Activated CD4-positive, alpha-beta T cell treated with anti-CD3 and anti-CD28 coated beads, Interleukin-2, amount 50 U/mL, for 48 hours (primary cell): ENCODE measurements around the gene STXBP3.

Experiments
- DNase-seq, 2 experiments: peaks; one replicate each; pipeline ENCODE4 v3.0.0-alpha.2; 2020

STXBP3 gene

DNA sequence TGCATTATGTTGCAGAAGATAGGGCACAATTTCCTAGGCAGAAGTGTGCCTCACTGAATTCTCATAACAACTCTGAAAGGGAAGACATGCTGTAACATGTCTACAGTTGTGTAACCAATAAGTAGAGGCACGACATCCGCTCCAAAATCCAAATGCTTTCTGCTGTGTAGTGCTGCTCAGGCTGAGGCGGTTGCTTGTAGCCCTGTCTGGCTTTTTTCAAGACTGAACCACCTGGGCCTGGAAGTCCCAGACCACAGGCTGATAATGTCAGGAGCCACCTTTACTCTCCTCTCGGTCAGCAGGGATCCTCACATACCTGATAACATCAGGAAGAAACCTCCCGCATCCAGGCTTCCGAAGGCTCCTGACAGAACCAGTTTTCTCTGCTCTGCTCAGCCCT is 99.5 kb downstream of the STXBP3 start:
- DNase-seq: no peak

DNA sequence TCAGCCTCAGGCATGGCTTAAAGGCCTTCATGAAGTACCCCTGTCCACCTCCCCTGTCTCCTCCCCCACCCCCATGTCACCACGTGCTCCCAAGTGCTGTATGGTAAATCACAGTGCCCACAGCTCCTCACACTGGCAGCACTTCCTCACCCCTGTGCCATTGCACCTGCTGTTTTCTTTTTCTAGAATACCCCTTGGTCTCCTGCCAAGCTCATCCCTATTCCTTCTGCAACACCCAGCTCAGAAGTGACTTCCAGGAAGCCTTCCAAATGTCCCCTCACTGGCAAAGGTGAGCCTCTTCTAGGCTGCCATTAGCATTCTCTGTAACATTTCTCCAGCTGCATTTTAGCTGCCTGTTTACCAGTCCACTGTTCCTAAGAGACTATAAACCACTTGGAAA is 101.0 kb downstream of the STXBP3 start:
- no peak for DNase-seq

DNA sequence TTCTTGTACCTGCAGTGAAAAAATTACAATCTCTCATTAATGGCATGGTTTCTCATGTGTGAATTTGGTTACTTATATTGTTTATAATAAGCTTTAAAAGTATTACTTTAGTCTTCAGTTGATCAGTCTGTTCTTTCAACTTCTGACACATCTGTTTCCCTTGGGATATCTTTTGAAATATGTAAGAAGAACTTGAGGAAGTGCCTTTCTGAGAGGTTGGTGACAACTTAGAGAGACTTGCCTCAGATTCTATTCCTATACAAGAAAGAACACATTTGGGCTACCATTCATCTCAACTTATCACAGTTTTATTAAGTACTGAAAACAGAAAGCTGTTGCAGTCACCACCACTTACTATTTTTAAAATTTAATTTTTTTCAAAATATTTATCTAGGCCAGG is 102.3 kb downstream of the STXBP3 start:
- no peak for DNase-seq

DNA sequence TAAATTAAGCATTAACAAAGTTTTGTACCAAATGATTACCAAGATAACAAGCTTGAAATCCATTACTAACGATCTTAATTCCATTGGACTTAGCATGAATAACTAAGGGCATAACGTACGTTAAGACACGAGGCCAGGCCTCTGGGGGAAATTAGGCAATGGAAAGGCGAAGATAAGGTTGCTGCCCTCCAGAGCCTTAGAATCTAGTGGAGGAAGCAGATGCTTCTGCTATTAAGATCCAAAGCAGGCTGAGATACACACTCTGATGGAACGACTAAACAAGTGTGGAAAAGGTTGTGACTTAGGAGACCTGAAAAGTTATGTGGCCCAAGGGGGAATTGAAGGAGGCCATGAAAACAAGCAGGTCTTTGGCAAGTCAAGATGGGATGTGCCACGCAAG is 104.5 kb downstream of the STXBP3 start:
- no peak for DNase-seq

DNA sequence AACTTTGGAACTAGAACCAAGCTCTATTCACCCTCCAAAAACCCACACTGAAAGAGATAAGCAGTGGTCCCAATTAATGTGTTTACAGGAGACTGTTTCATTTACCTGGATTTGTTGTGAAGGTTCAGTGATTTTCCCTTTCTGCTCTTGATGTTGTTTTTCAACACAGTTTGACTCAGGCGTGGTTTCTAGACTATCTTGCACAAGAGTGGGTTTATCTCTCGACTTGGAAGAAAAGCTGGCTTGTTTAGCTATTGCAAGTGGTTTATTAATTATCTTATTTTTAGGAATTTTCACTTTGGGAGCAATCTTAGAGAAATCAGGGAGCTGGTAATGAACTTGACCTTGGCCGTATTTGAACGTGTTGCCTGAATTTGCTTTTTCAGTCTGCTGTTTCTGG is 105.1 kb downstream of the STXBP3 start:
- no peak for DNase-seq

DNA sequence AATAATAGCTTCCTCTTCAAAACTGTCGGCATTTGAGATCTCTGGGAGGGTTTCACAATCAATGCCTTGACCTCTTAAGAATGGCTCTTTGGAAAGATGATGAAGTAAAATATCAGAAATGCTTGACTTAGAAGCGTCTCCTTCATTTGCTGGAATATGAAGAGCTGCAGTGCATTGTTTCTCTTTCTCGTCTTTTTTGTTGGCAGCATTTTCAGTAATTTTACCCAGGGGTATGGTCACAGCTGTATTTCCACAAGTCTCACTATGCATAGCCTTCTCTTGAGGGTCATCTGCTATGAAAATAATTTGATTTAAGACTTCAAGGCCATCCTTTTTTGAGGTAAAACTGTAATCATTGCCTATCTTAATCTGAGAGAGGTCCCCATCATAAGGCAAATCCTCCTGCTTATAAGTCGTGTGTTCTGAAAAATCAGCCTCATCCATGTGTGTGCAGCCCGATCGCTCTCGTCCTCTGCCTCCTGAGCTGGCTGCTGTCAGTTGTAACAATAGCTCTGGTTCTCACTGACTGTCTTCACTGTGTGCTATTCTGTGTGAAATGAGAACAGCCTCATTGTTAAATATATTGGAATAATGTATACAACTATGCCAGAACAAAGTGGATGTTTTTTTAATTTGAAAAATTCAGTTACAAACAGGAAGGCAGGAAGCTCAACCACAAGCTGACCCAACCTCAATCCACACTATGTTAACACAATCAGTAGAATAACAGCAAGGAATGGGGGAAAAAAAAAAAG is 105.9 kb downstream of the STXBP3 start:
- DNase-seq: no peak

DNA sequence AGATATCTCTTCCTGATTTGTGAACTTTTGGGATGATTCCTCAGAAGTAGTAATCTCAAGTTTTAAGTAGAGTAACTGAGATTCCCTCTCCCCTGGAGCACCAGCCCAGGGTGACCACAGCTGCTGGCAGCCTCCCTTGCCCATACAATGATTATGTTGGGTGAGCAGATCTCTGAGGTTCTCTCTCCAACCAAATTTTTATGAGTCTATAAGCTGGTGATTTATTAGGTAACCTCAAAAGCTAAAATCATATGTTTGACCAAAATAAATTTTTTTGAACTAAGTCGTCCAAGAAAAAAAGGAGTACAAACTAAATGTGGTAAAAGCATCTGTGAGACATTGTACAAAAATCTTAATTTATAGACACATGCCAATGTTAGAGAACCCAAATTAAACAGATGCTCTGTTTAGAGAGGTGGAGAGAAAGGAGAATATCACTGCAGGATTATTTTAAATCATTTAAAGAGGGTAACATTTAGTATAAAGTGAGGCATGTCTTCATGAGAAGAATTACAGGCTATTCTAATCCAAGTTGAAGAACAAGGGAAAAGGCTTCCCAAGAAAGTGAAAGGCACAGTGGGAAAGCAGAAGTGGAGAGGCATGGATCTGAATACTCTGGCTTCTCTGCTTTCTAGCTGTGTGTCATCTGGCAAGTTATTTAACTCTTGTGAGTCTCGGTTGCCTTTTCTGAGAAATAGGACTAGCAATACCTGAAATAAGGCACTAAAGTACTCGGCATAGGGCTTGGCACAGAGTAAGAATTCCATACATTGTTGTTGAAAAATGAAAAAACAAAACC is 107.9 kb downstream of the STXBP3 start:
- DNase-seq: no peak

DNA sequence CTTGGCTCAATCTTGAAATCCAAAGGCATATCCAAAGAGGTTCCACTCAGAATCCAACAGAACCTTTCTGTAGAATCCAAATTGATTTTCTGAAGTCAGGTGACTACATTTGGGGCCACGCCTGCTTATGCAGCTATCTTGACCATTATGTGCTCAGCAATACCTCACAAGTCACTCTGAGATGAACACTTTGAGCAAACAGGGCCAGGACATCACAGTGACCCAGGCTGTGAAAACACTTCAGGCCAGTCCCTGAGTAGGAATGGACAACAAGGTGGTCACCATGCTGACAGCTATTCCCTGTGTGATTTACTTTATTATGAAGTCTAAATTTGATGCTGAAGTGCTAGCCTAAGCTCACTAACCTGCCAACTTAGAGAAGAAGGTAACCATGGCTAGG is 110.5 kb downstream of the STXBP3 start, which contains the start of gene AKNAD1:
Gene AKNAD1 (minus strand): TSS at position 101 of the 400 bp plus-strand sequence. CDS start 4,430 bp downstream, outside the sequence.
- DNase-seq: no peak

DNA sequence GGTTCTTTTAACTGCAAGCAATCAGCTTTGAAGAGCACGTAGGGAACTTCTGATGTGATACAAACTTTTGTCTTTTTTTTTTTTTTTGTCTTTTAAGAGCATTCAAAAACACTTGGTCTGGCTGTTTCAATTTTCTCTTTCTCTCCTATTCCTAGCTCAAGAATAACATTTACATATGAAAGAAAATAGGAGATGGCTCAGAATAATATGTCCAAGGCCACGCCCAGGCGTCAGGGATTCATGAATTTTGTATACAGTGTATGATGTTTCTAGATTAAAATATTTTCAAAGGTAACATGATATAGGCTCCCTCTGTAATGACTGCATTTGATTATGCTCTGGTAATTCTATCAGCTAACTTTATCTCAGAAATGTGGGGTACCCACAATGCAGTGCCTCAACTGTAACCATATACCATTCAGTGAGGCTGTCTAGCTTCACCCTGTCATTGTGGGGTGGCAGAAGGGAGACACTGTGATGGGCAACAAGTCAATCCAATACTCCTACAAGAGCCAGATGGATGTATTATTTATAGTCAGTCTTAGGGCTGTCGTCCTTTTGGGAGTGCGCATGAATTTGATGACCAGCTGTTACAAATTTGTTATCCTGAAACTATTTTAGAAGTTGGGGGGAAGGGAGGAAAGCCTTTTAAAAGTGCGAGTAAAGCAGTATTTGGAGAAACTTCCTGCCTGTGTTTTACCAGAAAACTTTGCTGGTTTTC is 111.9 kb downstream of the STXBP3 start:
- no peak for DNase-seq
